ENCODE data around the gene BNC1.
A peak's percentile ranks its signal among the peaks of the same experiment; 100 is the strongest.

Gene BNC1

GRCh38 chr15:83284559-83285283 is at the start of gene BNC1:
TSS of gene BNC1 (minus strand) at chr15:83284664. CDS start at chr15:83284628, 36 bp downstream.
- DNase-seq (ENCODE audit: low spot score): no peak

- no peak for DNase-seq (ENCODE audit: low spot score)
Observed at GRCh38 chr15:83327041-83327440, 42.6 kb upstream of the BNC1 start.

GRCh38 chr15:83324799-83325198 is 40.3 kb upstream of the BNC1 start:
- DNase-seq (ENCODE audit: low spot score): no peak

GRCh38 chr15:83323296-83323711 is 38.8 kb upstream of the BNC1 start:
- peak; percentile 70 for DNase-seq (ENCODE audit: low spot score)

- no peak for DNase-seq (ENCODE audit: low spot score)
Observed at GRCh38 chr15:83322691-83323090, 38.2 kb upstream of the BNC1 start.

- DNase-seq (ENCODE audit: low spot score): no peak
Observed at GRCh38 chr15:83322061-83322460, 37.6 kb upstream of the BNC1 start.

GRCh38 chr15:83320844-83321243 is 36.4 kb upstream of the BNC1 start:
- DNase-seq (ENCODE audit: low spot score): no peak

- DNase-seq (ENCODE audit: low spot score): no peak
Observed at GRCh38 chr15:83320404-83320803, 35.9 kb upstream of the BNC1 start.

GRCh38 chr15:83319771-83320170 is 35.3 kb upstream of the BNC1 start:
- no peak for DNase-seq (ENCODE audit: low spot score)

- no peak for DNase-seq (ENCODE audit: low spot score)
Observed at GRCh38 chr15:83318861-83319415, 34.5 kb upstream of the BNC1 start.

GRCh38 chr15:83318036-83318435 is 33.6 kb upstream of the BNC1 start:
- DNase-seq (ENCODE audit: low spot score): no peak

- DNase-seq (ENCODE audit: low spot score): no peak
Observed at GRCh38 chr15:83312071-83312470, 27.6 kb upstream of the BNC1 start.

GRCh38 chr15:83310521-83311456 is 26.3 kb upstream of the BNC1 start:
- no peak for DNase-seq (ENCODE audit: low spot score)

- no peak for DNase-seq (ENCODE audit: low spot score)
Observed at GRCh38 chr15:83308671-83309070, 24.2 kb upstream of the BNC1 start.

- DNase-seq (ENCODE audit: low spot score): no peak
Observed at GRCh38 chr15:83306561-83306960, 22.1 kb upstream of the BNC1 start.

- DNase-seq (ENCODE audit: low spot score): peak; percentile 34
Observed at GRCh38 chr15:83305704-83306291, 21.3 kb upstream of the BNC1 start.

- no peak for DNase-seq (ENCODE audit: low spot score)
Observed at GRCh38 chr15:83304861-83305703, 20.6 kb upstream of the BNC1 start.

GRCh38 chr15:83303535-83303934 is 19.1 kb upstream of the BNC1 start:
- no peak for DNase-seq (ENCODE audit: low spot score)

- no peak for DNase-seq (ENCODE audit: low spot score)
Observed at GRCh38 chr15:83300826-83301225, 16.4 kb upstream of the BNC1 start.

GRCh38 chr15:83299462-83299861 is 15.0 kb upstream of the BNC1 start:
- DNase-seq (ENCODE audit: low spot score): no peak

GRCh38 chr15:83295417-83295816 is 11.0 kb upstream of the BNC1 start:
- DNase-seq (ENCODE audit: low spot score): no peak

GRCh38 chr15:83293201-83293600 is 8.7 kb upstream of the BNC1 start:
- DNase-seq (ENCODE audit: low spot score): no peak

Data from SW480 (cell line).